GM19035 (cell line): ENCODE data around the gene RNF126.
A peak's percentile ranks its signal among the peaks of the same experiment; 100 is the strongest.
"Not testable (repeated sequence)": the region's sequence is repeated elsewhere in the genome, so short reads cannot be mapped to it uniquely, and the experiment has no call there.

Source experiments
- ATAC-seq: cut with Tn5 transposase; IDR thresholded peaks from one replicate; pipeline ENCODE4 v1.9.1; 2021; ENCODE audit not compliant: unreplicated experiment

The RNF126 gene

DNA sequence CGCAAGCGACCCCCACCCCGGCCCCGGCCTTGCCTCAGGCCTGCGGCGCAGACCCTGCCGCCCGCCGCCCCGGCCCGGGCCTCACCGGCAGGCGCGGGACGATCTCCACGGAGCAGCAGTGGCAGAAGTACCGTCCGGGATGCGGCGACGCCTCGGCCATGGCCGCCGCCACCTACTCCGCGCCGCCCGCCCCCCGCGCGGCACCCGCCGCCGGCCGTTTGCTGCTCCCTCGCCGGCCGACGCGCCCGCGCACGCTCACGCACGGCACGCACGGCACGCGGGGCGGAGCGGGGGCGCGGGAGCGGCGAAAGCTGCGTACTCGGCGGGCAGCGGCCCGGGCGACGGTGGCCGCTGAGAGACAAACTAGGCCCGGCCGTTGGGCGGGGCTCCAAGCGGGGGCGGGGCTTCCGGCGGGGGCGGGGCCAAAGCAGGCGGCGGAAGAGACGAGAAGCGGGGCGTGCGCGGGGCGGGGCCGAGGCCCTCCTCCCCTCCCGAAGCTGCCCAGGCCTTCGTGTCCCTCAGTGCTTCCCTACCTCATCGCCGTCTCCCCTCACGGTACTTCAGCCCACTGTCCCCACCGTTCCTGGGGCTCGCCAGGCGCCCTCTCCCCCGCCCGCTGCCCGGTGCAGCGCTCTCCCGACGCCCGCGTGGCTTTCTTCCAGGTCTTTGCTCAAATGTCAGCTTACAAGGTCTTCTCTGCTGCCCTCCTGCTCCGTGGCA, at the start of gene RNF126:
Gene RNF126 (minus strand): TSS at position 253 of the 720 bp plus-strand sequence. CDS start 93 bp downstream, at position 160.
- peak; percentile 59 for ATAC-seq

DNA sequence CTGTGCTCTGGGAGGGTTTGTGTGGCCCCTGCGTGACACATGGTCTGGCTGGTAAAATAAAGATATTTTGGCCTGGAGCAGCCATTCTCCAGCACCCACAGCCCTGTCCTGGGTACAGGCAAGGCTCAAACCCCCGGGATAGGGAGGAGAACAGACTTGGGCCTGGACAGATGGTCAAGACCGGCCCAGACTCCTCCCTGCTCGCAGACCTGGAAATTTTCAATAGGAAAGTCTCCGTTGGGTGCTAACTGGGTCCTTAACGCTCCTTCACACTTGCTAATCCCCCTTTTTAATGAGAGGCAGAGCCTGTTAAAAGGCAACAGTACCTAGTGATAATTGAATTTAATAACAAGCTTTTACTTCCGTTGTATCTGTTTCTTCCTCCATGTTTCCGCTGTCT, 48.2 kb upstream of the RNF126 start:
- no peak for ATAC-seq

DNA sequence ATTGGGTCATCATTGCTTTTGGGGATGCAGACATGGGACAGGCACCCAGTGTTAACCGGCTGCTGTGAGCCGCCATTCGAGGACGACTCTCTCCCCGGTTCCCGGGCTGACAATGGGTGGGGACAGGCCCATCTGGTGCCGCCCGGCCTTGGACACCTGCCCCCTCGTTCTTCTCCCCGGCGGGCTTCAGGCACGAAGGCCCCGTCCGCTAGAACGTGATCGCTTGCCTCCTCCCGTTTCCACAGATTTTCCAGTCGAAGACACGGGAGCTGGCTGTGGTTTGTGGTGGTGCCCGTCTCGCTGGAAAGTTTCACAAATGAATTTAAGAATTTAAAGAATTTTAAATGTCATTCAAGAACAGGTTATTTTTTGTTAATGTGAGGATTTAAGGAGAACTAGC, 47.8 kb upstream of the RNF126 start:
- no peak for ATAC-seq

DNA sequence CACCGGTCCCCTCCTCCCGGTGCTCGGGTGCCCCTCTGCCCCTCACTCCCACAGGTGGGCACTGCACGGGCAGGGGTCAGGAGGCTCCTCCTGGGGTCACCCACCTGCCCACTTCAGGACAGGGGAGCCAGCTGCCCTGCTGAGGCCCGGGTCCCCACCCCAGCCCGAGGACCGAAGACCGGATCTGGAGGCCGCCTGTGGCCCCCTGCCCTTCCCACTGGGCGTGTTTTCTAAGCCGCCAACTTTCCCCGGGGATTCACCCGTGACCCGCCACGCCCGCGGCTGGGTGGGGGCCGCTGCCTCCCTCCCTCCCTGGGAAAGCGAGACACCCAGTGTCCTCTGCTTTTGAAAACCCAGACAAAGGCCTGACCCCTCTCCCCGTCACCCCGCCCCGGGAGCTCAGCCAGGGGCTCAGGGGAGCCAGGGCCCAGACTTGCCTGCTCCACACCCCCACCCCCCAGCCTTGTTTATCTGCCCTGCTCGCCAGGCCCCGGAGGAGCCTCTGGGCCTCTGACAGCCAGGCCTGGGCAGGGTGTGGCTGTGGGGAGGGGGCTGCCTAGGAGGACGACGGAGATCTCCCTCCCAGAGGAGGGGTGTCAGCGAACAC, 47.1 kb upstream of the RNF126 start:
- ATAC-seq = no peak

DNA sequence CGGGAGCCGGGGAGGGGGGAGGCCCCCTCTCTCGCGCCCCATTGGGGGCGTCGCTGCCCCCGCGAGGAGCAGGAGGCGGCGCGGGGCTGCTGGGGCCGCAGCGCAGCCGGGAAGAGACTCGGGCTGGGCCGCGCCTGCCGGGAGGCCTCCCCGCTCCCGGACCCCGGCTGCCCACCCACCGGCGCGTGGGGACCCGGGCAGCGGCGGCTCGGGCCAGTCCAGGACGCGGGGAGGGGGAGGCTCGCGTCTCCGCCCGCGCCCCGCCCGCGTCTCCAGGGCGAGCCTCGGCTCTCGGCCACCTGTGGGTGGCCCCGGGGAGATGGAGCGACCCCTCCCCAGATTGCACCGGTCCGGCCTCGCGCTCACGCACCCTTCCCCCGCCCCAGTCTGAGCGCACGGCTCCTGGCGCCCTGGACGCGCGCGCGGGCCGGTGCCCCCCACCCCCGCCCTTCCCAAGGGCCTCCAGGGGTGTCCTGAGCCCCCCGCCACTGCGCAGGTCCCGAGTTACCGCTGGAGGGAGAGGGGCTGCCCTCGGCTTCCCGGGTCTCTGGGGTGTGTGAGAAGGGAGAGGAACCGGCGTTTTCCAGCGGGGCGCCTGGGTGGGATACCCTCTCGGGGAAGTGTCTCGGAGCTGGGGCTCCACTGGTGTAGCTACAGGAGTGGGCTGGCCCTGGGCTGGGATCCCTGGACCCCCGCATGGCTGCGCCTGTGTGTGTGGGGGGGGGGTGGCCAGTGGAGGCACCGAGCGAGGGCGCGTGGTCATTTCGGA, 46.4 kb upstream of the RNF126 start:
- ATAC-seq = no peak

DNA sequence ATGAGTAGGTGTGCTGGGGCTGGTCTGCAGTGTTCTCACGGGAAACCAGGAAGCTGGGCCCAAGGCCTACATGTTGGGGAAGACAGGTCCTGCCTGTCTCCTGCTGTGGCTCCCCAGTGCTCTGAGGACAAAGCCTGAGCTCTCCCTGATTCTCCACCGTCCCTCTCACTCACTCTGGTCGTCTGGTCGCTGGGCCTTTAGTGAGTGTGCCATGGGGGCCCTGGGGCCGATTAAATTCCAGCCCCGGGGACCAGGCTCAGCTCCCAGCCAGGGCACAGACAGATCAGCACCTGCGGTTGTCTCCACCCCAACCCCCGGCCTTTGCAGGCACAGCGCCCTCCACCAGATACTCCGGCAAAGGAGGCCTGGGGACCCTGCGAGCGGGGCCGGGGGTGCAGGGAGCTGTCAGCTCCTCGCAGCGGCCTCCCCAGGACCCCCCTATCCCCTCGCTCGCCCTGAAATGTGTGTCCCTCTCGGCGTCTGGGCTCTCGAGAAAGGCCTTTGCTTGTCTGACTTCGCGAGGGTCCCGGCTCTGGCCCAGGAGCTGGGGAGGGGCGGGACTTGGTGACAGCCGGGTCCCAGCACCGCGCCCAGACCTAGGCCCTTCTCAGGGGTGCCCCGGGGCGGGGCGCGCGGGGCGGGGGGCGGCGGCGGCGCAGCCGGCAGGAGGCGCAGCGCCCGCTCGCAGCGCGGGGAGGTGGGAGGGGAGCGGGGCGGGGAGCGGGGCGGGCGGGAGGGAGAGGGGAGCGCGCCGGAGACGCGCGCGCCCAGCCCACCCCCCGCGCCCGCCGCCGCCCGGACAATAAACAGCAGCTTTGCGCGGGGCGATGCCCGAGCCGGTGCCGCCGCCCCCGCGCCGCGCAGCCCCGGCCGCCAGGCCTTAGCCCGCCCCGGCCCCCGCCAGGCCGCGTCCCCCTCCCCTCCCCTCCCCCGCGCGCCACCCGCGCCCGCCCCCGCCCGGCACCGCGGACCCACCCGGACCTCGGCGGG, 45.4 kb upstream of the RNF126 start, which contains the start of gene PALM:
Gene PALM (plus strand): TSS at position 782 of the 990 bp plus-strand sequence. CDS start 212 bp downstream, outside the sequence.
- no peak for ATAC-seq

DNA sequence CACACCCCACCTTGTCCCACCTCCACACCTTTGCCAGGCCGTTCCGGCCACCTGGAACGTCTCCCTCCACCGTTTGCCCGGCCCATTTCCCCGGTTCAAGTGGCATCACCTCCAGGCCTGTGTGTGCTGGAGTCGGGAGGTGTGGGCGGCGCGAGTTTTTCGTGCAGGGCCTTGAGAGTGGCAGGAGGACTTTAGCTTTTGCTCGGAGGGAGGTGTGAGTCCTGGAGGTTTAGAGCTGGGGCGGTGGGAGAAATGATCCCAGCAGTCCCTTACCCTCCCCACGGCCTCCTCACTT, 41.4 kb upstream of the RNF126 start:
- no peak for ATAC-seq

DNA sequence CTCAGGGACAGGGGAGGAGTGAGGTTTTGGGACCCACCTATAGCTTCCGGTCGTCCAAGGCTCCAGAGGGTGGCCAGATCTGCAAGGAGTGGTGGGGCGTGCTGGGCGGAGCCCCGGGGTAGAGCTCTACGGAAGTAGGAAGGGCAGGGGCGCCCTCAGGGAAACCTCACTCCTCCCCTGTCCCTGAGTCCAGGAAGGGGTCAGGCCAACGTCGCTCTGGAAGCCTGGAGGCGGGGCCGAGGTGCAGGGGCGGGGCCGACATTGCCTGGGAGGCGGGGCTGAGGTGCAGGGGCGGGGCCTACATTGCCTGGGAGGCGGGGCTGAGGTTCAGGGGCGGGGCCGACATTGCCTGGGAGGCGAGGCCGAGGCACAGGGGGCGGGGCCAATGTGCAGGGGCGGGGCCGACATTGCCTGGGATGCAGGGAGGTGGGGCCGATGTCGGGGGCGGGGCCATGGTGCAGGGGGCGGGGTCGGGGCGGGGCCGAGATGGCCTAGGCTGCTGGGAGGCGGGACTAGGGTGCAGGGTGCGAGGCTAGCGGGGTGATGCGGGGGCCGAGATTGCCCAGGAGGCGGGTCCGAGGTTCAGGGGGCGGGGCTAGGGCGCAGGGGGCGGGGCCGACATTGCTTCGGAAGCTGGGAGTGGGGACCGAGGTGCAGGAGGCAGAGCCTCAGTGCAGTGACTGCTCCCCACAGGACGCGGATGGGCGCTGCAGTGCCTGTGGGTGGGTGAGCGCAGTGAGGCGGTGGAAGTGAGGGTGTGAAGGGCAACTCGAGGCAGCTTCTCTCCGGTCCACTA, 40.8 kb upstream of the RNF126 start:
- ATAC-seq = no peak

DNA sequence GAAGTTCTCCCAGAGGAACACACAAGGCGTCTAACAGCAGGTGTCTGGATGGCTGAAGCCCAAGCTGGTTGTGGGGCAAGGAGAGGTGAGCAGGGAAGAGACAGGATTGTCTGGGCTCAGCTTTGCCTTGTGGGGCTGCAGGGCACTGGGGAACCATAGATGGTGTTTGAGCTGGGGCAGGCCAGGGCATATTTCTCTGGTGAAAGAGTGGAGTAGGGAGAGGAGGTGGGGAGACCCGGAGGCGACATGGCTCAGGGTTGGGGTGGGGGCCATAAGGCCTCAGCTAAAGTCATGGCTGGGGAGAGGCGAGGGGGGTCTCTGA, 40.3 kb upstream of the RNF126 start:
- no peak for ATAC-seq

DNA sequence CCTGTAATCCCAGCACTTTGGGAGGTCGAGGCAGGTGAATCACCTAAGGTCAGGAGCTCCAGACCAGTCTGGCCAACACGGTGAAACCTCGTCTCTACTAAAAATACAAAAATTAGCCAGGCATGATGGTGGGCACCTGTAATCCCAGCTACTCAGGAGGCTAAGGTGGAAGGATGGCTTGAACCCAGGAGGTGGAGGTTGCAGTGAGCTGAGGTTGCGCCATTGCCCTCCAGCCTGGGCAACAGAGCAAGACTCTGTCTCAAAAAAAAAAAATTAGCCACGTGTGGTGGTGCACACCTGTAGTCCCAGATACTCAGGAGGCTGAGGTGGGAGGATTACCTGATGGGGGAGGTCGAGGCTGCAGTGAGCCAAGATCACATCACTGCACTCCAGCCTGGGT, 39.8 kb upstream of the RNF126 start:
- not testable (repeated sequence) for ATAC-seq

DNA sequence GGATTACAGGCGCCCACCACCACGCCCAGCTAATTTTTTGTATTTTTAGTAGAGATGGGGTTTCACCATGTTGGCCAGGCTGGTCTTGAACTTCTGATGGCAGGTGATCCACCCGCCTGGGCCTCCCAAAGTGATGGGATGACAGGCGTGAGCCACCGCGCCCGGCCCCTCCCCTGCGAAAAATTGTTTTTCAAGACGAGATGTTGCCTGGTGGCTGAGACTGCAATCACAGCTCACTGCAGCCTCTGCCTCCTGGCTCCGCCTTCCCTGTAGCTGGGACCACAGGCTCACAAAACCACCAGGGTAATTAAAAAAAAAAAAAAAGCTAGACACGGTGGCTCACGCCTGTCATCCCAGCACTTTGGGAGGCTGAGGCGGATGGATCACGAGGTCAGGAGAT, 36.9 kb upstream of the RNF126 start:
- not testable (repeated sequence) for ATAC-seq

DNA sequence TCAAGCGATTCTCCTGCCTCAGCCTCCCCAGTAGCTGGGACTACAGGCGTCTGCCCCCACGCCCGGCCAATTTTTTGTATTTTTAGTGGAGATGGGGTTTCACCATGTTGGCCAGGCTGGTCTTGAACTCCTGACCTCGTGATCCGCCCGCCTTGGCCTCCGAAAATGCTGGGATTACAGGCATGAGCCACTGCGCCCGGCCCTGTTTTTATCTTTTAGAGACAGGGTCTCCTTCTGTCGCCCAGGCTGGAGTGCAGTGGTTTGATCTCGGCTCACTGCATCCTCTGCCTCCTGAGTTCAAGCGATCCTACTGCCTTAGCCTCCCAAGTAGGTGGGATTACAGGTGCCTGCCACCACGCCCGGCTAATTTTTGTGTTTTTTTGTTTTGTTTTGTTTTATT, 35.5 kb upstream of the RNF126 start:
- ATAC-seq = not testable (repeated sequence)

DNA sequence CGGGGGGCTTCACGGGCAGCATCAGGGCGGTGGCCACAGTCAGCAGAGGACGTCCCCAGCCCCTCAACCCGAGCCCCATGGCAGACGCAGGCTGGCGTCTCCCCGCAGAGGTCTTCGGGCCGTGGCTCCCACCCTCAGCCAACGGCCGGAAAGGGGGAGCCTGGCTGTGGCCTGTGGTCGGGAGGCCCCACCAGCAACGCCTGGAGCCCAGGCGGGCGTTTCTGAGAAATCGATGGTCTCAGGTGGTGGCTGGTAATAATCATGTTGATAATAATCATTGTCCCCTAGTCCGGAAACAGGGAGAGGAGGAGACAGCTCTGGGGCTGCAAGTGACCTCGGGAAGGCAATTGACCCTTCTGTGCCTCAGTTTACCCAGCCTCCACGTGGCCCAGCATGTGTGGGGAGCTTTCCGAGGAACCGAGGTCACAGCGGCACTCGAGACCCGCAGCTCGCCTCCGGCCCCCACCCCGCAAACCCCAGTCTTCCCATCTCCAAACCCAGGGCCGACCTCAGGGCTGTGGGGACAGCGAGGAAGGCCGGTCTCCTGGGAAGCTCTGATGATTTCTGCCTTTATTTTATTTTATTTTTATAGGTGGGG, 32.4 kb upstream of the RNF126 start, which contains the start of gene PRSS57:
Gene PRSS57 (minus strand): TSS at position 101 of the 598 bp plus-strand sequence. CDS start 22 bp downstream, at position 79.
- no peak for ATAC-seq

DNA sequence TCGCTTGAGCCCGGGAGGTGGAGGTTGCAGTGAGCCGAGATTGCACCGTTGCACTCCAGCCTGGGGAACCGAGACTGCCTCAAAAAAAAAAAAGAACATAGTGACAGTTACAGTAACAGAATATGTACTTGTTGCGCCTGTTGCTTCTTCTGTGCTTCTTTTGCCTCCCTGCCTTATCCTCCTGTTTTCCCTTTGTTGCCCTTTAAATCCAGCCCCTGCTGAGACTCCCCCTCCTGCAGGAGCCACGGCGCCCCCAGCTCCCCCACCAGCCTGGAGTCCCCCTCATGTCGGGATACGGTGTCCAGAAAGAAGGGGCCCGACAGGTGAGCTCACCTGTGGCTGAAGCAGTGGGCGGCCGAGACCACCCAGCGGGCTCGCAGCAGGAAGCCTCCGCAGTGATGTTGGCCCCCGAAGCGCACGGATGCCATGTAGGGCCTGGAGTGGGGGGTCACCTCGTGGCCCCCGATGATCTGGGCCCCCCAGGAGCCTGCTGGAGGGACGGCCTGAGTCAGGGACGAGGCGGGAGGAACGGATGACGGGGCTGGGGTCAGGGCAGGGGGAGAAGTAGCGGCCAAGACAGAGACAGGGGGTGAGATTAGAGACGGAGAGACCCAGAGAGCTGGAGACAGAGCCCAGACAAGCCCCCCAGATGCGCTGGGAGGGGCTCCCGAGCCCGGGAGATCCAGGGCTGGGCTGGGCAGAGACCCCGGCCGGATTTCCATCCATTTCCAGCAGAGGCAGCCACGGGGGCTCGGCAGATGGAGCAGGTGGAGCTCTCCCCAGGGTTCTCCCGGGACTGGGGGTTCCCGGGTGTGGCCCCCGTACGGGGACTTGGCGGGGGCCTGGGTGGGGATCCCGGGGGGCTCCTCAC, 31.7 kb upstream of the RNF126 start:
- ATAC-seq = no peak

DNA sequence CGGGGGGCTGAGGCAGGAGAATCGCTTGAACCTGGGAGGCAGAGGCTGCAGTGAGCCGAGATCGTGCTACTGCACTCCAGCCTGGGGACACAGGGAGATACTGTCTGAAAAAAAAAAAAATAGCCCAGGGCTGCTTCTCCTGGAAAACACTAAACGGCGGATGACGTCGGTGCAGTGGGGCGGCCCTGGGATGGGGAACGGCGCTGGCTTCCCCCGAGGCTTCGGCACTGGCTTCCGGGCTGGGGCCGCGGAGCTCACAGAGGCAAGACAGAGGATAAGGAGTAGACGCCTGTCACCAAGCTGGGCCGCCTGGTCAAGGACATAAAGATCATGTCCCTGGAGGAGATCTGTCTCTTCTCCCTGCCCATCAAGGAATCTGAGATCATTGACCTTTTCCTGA, 27.2 kb upstream of the RNF126 start:
- no peak for ATAC-seq

DNA sequence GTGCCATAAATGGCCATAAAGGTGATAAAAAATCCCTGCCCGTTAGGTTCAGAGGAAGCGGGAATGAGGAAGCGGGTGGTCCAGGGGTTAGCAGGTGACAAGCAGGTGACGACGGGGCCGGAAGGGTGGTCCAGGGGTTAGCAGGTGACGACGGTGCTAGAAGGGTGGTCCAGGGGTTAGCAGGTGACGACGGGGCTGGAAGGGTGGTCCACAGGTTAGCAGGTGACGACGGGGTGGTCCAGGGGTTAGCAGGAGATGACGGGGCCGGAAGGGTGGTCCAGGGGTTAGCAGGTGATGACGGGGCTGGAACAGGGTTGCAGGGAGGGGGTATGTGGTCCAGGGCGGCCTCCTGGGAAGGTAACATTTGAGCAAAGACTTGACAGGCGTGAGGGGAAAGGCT, 26.0 kb upstream of the RNF126 start:
- no peak for ATAC-seq

DNA sequence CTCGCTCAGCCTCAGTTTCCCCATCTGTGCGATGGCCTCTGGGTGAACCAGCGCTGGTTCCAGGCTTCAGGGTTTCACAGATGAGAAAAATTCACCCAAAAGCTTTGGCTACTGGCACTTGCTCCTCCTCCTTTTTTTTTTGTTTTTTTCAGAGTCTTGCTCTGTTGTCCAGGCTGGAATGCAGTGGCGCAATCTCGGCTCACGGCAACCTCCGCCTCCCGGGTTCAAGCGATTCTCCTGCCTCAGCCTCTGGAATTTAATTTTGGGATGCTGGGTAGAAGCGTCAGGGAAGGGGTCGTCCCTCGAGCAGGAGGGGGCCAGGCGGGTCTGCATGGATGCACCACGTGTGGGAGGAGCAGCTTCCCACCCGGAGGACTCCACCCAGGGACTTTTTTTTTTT, 25.2 kb upstream of the RNF126 start:
- ATAC-seq = no peak

DNA sequence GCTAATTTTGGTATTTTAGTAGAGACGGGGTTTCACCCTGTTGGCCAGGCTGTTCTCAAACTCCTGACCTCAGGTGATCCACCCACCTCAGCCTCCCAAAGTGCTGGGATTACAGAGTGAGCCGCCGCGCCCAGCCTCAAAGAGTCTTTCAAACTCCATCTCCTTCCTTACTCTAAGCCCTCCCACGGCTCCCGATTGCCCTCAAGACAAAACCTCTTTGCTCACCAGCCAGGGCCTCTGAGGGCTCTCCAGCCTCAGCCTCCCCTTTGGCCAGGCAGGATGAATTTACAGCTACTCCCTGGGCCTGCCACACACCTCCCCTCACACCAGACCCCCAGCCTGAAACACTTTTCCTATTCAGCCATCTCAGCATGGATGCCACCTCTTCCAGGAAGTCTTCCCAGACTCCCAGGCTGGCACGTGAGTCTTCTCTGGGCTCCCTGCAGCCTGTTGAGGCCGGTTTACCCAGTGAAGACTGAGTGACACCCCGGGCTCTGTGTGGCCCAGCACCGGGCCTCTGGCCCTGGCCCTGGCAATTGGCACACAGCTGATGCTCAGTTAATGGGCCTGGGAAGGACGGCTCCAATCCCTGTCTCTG, 24.7 kb upstream of the RNF126 start:
- no peak for ATAC-seq
